Neural cell (in vitro differentiated cells): ENCODE data around the gene ASAH2B.
"Not testable (repeated sequence)": the region's sequence is repeated elsewhere in the genome, so short reads cannot be mapped to it uniquely, and the experiment has no call there.

Source experiments
- EP300 ChIP-seq: fragments of 450-650 bp; conservative IDR thresholded peaks from 2 replicates; pipeline ENCODE4 v1.6.1; 2014; ENCODE audit warnings: antibody characterized with exemption, mild to moderate bottlenecking, moderate library complexity; ENCODE audit not compliant: poor library complexity, severe bottlenecking
- EZH2 ChIP-seq: fragments of 200-600, 300-800 bp; shearing (Covaris generic), sonication (generic); IDR thresholded peaks from 2 replicates; pipeline ENCODE4 v1.6.1; 2014; ENCODE audit warnings: antibody characterized with exemption, low read length, borderline replicate concordance, mild to moderate bottlenecking; ENCODE audit not compliant: insufficient read depth, poor library complexity, severe bottlenecking
- MXI1 ChIP-seq: fragments of 450-650 bp; conservative IDR thresholded peaks from 2 replicates; pipeline ENCODE4 v1.6.1; 2014; ENCODE audit warnings: antibody characterized with exemption, mild to moderate bottlenecking; ENCODE audit not compliant: poor library complexity, severe bottlenecking
- POLR2AphosphoS5 ChIP-seq: IDR thresholded peaks from 2 replicates; pipeline ENCODE4 v1.6.1; 2012
- SMC3 ChIP-seq: fragments of 450-650 bp; conservative IDR thresholded peaks from 2 replicates; pipeline ENCODE4 v1.6.1; 2014; ENCODE audit warnings: antibody characterized with exemption, mild to moderate bottlenecking, moderate library complexity; ENCODE audit not compliant: poor library complexity
- TF ChIP-seq, protein P1 (sequence below): fragments of 450-650 bp; IDR thresholded peaks from 2 replicates; pipeline ENCODE4 v1.5.1; 2014; ENCODE audit warnings: antibody characterized with exemption, mild to moderate bottlenecking, moderate library complexity; ENCODE audit not compliant: poor library complexity, severe bottlenecking
- TF ChIP-seq, protein P2 (sequence below): IDR thresholded peaks from 2 replicates; pipeline ENCODE4 v1.6.1; 2012; ENCODE audit warnings: borderline replicate concordance

DNA sequence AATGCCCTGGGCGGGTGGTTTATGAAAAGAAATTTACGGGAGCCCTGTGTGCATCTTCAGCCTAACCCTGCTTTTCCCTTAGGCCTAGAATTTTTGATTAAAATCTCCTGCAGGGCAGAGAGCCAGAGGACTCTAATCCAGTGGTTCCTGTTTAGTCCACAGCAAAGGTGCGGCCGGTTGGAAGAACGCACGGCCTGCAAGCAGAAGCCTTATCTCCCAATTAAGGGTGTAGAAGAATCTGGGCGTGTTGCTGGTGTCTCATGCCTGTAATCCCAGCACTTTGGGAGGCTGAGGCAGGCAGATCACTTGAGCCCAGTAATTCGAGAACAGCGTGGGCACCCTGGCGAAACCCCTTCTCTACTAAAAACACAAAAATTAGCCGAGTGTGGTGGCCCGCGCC is 29.5 kb upstream of the ASAH2B start:
- not testable (repeated sequence) for TF ChIP-seq EP300, EZH2, MXI1, POLR2AphosphoS5, SMC3
- TF ChIP-seq, protein P1, sequence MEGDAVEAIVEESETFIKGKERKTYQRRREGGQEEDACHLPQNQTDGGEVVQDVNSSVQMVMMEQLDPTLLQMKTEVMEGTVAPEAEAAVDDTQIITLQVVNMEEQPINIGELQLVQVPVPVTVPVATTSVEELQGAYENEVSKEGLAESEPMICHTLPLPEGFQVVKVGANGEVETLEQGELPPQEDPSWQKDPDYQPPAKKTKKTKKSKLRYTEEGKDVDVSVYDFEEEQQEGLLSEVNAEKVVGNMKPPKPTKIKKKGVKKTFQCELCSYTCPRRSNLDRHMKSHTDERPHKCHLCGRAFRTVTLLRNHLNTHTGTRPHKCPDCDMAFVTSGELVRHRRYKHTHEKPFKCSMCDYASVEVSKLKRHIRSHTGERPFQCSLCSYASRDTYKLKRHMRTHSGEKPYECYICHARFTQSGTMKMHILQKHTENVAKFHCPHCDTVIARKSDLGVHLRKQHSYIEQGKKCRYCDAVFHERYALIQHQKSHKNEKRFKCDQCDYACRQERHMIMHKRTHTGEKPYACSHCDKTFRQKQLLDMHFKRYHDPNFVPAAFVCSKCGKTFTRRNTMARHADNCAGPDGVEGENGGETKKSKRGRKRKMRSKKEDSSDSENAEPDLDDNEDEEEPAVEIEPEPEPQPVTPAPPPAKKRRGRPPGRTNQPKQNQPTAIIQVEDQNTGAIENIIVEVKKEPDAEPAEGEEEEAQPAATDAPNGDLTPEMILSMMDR, result not testable (repeated sequence)
- TF ChIP-seq, protein P2, sequence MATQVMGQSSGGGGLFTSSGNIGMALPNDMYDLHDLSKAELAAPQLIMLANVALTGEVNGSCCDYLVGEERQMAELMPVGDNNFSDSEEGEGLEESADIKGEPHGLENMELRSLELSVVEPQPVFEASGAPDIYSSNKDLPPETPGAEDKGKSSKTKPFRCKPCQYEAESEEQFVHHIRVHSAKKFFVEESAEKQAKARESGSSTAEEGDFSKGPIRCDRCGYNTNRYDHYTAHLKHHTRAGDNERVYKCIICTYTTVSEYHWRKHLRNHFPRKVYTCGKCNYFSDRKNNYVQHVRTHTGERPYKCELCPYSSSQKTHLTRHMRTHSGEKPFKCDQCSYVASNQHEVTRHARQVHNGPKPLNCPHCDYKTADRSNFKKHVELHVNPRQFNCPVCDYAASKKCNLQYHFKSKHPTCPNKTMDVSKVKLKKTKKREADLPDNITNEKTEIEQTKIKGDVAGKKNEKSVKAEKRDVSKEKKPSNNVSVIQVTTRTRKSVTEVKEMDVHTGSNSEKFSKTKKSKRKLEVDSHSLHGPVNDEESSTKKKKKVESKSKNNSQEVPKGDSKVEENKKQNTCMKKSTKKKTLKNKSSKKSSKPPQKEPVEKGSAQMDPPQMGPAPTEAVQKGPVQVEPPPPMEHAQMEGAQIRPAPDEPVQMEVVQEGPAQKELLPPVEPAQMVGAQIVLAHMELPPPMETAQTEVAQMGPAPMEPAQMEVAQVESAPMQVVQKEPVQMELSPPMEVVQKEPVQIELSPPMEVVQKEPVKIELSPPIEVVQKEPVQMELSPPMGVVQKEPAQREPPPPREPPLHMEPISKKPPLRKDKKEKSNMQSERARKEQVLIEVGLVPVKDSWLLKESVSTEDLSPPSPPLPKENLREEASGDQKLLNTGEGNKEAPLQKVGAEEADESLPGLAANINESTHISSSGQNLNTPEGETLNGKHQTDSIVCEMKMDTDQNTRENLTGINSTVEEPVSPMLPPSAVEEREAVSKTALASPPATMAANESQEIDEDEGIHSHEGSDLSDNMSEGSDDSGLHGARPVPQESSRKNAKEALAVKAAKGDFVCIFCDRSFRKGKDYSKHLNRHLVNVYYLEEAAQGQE, result not testable (repeated sequence)
